Kidney (tissue), 22 donors: ENCODE results near the gene PRPF8. TPM values are rescaled to one million over a fixed set of nuclear protein-coding genes. Genes with fewer than 3 reads are reported as not detected.

Experiments used
- DNase-seq, 5 donors: peaks; one replicate each; pipeline ENCODE4 v3.0.0-alpha.2; 2013 to 2020
- FAIRE-seq: peaks from 2 replicates; lab custom pipeline; 2012; peaks lifted over from hg19 to GRCh38; lab: Jason Lieb, UNC
- H3K27ac ChIP-seq, 2 donors: one replicate each; pipeline ENCODE4 v1.7.0; 2013; ENCODE audit warnings: low read depth in 2 of 2, low read length in 2 of 2, inconsistent platforms in 1 of 2
- H3K27me3 ChIP-seq: one replicate; pipeline ENCODE4 v1.7.1; 2013; ENCODE audit warnings: low read length, inconsistent platforms; ENCODE audit not compliant: control insufficient read depth, insufficient read depth
- H3K36me3 ChIP-seq, 3 donors: one replicate each; pipeline versions ENCODE4 v1.7.0 to v1.7.1; 2013; ENCODE audit warnings: low read length in 3 of 3, control low read depth in 1 of 3, inconsistent platforms in 1 of 3; ENCODE audit not compliant: insufficient read depth in 3 of 3, control insufficient read depth in 2 of 3
- H3K4me1 ChIP-seq, 3 donors: one replicate each; pipeline versions ENCODE4 v1.7.0 to v1.7.1; 2013; ENCODE audit warnings: low read length in 3 of 3, inconsistent platforms in 1 of 3, low read depth in 1 of 3; ENCODE audit not compliant: control insufficient read depth in 2 of 3, insufficient read depth in 2 of 3
- H3K4me3 ChIP-seq, 3 donors: one replicate each; pipeline versions ENCODE4 v1.7.0 to v1.8.1; 2013; ENCODE audit warnings: low read length in 3 of 3, control low read depth in 1 of 3, inconsistent platforms in 1 of 3
- H3K9ac ChIP-seq, 3 donors: one replicate each; pipeline versions ENCODE4 v1.7.0 to v1.7.1; 2013; ENCODE audit warnings: low read length in 3 of 3, control low read depth in 1 of 3, inconsistent platforms in 1 of 3
- H3K9me3 ChIP-seq, 3 donors: one replicate each; pipeline versions ENCODE4 v1.7.0 to v1.7.1; 2013; ENCODE audit warnings: low read length in 3 of 3, control low read depth in 1 of 3, inconsistent platforms in 1 of 3; ENCODE audit not compliant: control insufficient read depth in 2 of 3, insufficient read depth in 1 of 3
- CTCF ChIP-seq: IDR thresholded peaks from 3 replicates; pipeline ENCODE4 v1.5.1; 2012; ENCODE audit warnings: mild to moderate bottlenecking, moderate library complexity, borderline replicate concordance; ENCODE audit not compliant: insufficient read depth; ENCODE audit errors: extremely low read depth
- intact Hi-C: fragments of 100-400 bp; cut with DNase I; formaldehyde crosslinking; loops from one replicate; pipeline ENCODE4 v1.11.1; 2022
- long read RNA-seq, 10 donors: library from polyadenylated mRNA in 1 of 10; unstranded in 1 of 10; transcript quantifications; one replicate each; pipeline ENCODE4 v2.0.0 and lab custom pipeline, GENCODE V29; 2021 to 2026
- polyA plus RNA-seq: library from polyadenylated mRNA; stranded (reverse); fragments of 350-450 nt; fragmentation: Illumina TruSeq; extraction: RNeasy Lipid Tissue Mini Kit (QIAGEN cat#74804); gene quantifications from one replicate; pipeline ENCODE4 v1.2.3, GENCODE V29; 2014; ENCODE audit warnings: low read depth, low replicate concordance; ENCODE audit not compliant: insufficient read depth
- total RNA-seq: library from RNA; stranded (reverse); fragmentation: NEBNext Ultra II Directional; extraction: Animal tissue kit (Norgen Biotek cat#: 25700); gene quantifications from one replicate; pipeline ENCODE4 v1.2.1, GENCODE V29; 2021
- donor health status: control.
- donor health status: control.
- donor health status: control.
- donor health status: control.
- donor health status: control.
- donor health status: DM: yes; HTN: yes; CAD: no.
- donor health status: Normal renal cell carcinoma (clear cell type).

PRPF8 gene
- total RNA-seq (236 TPM), polyA plus RNA-seq (181 TPM)
- long read RNA-seq, donor 1, full-length matches to known transcripts = 9 of 50 reads
- long read RNA-seq, donor 1, partial matches to known transcripts = 41 of 50 reads
- long read RNA-seq, donor 1, other reads (novel, unspliced or antisense) = 0 of 50 reads
- long read RNA-seq, donor 2, partial matches to known transcripts = 48 of 50 reads
- long read RNA-seq, donor 2, other reads (novel, unspliced or antisense) = 0 of 50 reads
- long read RNA-seq, donor 3, full-length matches to known transcripts = 17 of 78 reads
- long read RNA-seq, donor 3, partial matches to known transcripts = 61 of 78 reads
- long read RNA-seq, donor 3, other reads (novel, unspliced or antisense) = 0 of 78 reads
- long read RNA-seq, donor 4, full-length matches to known transcripts = 7 of 44 reads
- long read RNA-seq, donor 4, partial matches to known transcripts = 37 of 44 reads
- long read RNA-seq, donor 4, other reads (novel, unspliced or antisense) = 0 of 44 reads
- long read RNA-seq, donor 5, partial matches to known transcripts = 7 of 7 reads
- long read RNA-seq, donor 5, other reads (novel, unspliced or antisense) = 0 of 7 reads
- long read RNA-seq, donor 6, partial matches to known transcripts = 280 of 335 reads
- long read RNA-seq, donor 6, other reads (novel, unspliced or antisense) = 52 of 335 reads
- long read RNA-seq, donor 7, full-length matches to known transcripts = 1 of 51 reads
- long read RNA-seq, donor 7, partial matches to known transcripts = 40 of 51 reads
- long read RNA-seq, donor 7, other reads (novel, unspliced or antisense) = 10 of 51 reads
- long read RNA-seq, donor 8, partial matches to known transcripts = 69 of 73 reads
- long read RNA-seq, donor 8, other reads (novel, unspliced or antisense) = 0 of 73 reads
- long read RNA-seq, donor 9, partial matches to known transcripts = 32 of 35 reads
- long read RNA-seq, donor 9, other reads (novel, unspliced or antisense) = 0 of 35 reads
- long read RNA-seq, donor 10, partial matches to known transcripts = 79 of 82 reads
- long read RNA-seq, donor 10, other reads (novel, unspliced or antisense) = 0 of 82 reads

DNA sequence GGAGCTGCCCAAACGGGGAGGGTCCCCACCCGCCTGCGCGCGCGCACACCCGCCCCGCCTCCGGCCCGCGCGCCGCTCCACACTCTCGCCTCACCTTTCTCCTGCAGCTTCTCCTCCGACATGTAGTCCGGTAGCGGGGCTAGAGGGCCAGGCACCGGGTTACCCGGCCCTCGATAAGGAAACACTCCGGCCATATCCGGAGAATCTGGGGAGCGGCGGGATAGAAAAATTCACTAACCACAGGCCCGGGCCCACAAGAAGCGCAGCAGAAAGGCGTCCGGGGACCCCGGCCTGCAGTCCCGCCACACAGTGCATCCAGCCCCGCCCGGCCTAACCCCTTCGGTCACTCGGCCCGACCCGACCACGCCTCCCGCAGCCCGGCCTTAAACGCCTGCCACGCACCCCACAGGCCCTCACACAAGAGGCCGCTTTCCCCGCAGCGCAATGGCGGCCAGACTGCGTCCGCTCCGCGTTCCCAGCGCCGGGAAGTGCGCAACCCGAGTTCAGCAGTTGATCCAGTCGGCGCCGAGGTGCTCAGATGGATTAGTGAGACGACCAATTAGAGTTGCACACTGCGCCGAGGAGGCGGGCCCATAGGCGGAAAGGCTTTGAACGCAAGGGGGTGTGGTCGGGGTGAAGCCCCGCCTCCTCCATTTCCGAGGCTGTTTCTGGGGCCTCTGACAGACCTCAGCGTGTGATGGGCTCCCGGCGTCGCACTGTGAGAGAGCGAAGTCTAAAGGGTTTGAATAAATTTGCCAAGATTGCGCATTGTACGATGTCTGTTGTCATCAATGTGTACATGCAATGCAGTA lies at the start of gene PRPF8:
Gene PRPF8 (minus strand): TSS at position 490 of the 812 bp plus-strand sequence. CDS start 296 bp downstream, at position 194.
- Histone ChIP-seq H3K4me1 (peaks cover 0 to 8% (median 6%) of the 10 kb centered on the region in 3 donors), H3K4me3 (peak within 1 kb of the TSS; percentile 79 to 90 (median 88)), H3K9me3 (no peaks in the 10 kb centered on the region), H3K9ac (peak within 1 kb of the TSS; percentile 84 to 92 (median 88)), H3K27ac (peak within 1 kb of the TSS; percentile 95), H3K27me3 (no peaks in the 10 kb centered on the region), H3K36me3 (peaks cover 18 to 34% (median 31%) of the 10 kb centered on the region in 3 donors)
- FAIRE-seq (peak; percentile 95), DNase-seq (peak; percentile 99)
- intact Hi-C loops = no loop called here
- TF ChIP-seq CTCF = peak; percentile 17

- H3K9me3 ChIP-seq = no peaks in the 10 kb centered on the region
- H3K4me1 ChIP-seq = peaks cover 3 to 32% (median 6%) of the 10 kb centered on the region in 3 donors
- no peak overlapping the region for H3K27ac ChIP-seq
- no peak for TF ChIP-seq CTCF
- no peak for DNase-seq
- H3K9ac ChIP-seq = no peak overlapping the region
- no peak for FAIRE-seq
- no peaks in the 10 kb centered on the region for H3K27me3 ChIP-seq
- intact Hi-C loops = no loop called here
- peaks cover 0 to 3% (median 3%) of the 10 kb centered on the region in 3 donors for H3K36me3 ChIP-seq
- H3K4me3 ChIP-seq = no peak overlapping the region
These were observed 49.1 kb upstream of the PRPF8 start for GRCh38 chr17:1733759-1734158.

GRCh38 chr17:1732833-1733321 lies 48.2 kb upstream of the PRPF8 start:
- Histone ChIP-seq H3K4me3 (no peak overlapping the region), H3K27me3 (no peaks in the 10 kb centered on the region), H3K36me3 (peaks cover 0 to 3% (median 3%) of the 10 kb centered on the region in 3 donors), H3K9me3 (no peaks in the 10 kb centered on the region), H3K4me1 (peaks cover 3 to 34% (median 6%) of the 10 kb centered on the region in 3 donors), H3K27ac (no peak overlapping the region), H3K9ac (no peak overlapping the region)
- DNase-seq (no peak), FAIRE-seq (no peak)
- TF ChIP-seq CTCF = no peak
- intact Hi-C loops = no loop called here
